Left forelimb (tissue), 1 donor: Measurements from ENCODE around the gene FOXN3.
"Not testable (repeated sequence)": the region's sequence is repeated elsewhere in the genome, so short reads cannot be mapped to it uniquely, and the experiment has no call there.

ENCODE experiments used
- DNase-seq: peaks from one replicate; pipeline ENCODE4 v3.0.0-alpha.2; 2018; ENCODE audit warnings: low spot score

The FOXN3 gene

DNA sequence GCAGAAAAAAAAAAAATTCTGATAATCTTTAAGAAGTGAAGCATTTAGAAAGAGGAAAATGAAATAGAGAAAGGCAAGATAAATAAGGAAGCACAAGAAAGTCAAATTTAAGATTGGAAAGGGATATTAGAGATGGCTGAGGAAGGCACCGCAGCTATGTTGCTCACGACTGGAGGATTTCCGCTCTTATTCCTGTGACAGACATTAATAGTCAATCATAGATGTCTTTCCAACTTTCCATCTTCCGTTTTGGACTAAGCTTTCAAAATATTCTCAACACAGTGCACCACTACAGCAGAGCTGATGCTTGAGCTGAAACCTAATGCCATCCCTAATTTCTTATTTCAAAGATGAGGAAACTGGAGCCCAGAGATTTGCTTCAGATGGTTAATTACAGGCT lies 290.6 kb downstream of the FOXN3 start:
- no peak for DNase-seq

DNA sequence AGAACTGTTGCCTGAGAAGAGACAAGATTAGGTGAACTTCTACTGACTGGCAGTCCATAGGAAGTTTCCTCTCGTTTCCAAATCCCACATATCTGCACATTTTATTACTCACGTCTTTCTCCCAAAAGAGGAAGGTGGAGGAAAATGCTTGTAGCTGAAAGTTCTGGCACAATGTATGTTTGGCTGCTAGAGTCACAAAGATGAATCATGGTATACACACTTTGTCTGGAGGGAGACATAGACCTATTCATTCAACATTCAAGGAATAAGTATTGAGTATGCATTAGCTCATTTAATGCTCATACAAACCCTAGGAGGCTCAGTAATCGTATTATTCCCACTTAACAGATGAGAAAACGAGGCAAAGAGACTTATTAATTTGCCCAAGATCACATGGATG lies 291.8 kb downstream of the FOXN3 start:
- DNase-seq: no peak

DNA sequence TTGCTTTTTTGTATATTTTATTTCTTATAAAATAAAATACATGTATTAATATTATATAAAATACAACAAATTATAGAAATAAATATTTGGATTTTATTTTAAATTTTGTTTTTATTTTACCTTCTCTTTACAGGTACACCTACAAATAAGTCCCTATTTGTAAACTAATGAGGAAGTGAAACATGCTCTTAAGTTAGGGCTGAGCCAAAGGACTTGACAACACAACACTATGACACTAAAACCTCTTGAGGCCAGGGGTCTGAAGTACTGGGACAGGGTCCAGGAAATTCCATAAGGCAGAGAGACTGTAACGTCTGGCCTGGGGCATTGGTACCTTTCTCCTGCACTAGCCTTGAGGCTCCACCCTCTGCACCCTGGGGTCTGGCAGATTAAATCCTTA lies 293.2 kb downstream of the FOXN3 start:
- DNase-seq: no peak

DNA sequence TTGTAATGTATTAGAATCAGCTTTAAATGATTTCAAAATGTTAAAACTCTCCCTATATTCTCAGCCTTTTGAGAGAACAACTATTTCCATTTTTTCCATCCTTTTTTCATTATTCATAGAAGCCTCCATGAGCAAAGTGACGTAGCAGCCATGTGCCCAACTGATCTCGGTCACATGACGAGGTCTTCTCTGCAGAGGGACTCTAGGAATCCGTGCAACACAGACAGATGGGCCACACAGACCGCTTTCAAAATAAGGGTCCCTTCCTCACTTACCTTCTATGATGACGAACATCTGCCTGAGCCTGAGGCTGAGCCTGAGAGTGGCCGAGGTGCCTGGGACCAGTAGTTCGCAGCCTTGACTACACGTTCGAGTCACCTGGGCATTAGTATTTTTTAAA lies 293.8 kb downstream of the FOXN3 start:
- DNase-seq: no peak

DNA sequence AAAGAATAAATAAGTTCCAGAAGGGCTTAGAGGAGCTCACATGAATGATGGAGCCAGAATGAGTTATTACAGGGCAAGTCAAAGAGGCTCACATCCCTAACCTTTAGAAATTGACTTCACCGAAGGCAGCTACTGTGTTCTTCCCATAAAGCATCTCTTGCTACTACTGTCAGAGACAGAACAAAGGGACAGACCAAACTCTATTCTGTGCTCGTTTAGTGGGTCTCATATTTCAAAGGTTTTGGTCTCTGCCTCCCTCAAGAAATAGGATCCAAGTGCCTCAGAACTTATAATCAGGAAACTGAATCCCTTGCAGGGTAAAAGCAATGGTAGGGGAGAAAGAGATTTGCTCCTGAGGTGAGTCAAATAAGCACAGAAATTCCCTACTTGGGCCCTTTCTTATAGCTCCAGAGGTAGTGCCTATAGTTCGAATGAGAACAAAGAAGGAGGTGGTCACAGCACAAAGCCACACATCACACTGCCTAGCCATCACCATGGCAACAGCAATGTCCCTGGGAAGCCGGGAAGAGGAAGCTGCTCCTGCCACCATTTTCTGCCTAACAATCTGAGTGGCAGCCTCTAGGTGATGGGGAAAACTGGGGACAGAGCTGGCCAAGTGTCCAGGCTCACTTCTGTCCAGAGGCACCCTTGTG lies 294.9 kb downstream of the FOXN3 start:
- DNase-seq: no peak

DNA sequence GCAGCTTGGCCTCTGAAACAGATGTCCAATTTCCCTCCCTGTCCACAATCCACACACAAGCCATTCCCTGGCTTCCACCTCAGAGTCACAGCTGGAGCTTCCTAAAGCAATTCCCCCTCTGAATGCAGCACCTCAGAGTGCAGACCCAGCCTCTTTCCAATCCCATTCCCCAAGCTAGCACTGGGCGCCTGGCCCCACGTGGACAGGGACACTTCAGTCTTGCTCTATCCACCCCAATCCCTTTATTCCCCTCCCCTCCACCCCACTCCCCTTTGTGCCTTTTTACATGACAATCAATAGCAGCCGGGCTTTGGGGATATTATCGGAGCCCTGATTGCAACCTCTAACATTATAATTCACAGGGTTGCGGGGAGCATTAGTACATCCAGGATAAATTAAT lies 300.0 kb downstream of the FOXN3 start:
- DNase-seq: no peak

DNA sequence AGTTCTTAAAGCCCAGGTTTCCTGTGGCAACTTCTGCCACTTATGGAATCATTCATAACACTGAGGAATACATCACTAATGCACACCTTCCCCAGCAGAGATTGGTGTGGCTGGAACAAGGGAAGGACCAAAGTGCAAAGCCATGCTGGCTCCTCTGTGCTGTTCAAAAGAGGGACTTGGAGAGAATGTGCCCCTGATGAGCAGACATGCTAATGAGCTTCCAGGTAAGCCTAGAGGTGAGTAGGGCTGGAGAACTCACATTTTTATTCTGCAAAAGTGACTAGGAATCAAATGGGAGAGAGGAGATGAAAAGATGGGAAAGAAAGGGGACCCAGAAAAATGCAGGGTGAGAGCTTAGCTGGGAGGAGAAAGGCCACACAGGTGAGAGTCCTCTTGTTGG lies 302.9 kb downstream of the FOXN3 start:
- no peak for DNase-seq

DNA sequence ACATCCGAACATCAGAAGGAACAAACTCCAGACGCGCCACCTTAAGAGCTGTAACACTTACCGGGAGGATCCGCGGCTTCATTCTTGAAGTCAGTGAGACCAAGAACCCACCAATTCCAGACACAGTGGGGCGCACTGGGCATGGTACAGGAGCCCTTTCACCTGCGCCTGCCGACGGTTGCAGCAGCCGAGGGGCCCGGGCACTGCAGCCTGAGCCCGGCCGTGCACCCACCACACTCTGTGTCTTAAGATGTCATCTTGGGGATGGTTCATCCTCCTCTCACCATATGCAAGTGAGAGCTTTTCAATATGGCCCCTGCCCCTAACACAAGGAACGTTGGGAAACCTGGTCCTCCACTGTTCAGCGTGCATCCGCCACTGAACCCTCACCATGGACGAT lies 304.3 kb downstream of the FOXN3 start:
- no peak for DNase-seq

DNA sequence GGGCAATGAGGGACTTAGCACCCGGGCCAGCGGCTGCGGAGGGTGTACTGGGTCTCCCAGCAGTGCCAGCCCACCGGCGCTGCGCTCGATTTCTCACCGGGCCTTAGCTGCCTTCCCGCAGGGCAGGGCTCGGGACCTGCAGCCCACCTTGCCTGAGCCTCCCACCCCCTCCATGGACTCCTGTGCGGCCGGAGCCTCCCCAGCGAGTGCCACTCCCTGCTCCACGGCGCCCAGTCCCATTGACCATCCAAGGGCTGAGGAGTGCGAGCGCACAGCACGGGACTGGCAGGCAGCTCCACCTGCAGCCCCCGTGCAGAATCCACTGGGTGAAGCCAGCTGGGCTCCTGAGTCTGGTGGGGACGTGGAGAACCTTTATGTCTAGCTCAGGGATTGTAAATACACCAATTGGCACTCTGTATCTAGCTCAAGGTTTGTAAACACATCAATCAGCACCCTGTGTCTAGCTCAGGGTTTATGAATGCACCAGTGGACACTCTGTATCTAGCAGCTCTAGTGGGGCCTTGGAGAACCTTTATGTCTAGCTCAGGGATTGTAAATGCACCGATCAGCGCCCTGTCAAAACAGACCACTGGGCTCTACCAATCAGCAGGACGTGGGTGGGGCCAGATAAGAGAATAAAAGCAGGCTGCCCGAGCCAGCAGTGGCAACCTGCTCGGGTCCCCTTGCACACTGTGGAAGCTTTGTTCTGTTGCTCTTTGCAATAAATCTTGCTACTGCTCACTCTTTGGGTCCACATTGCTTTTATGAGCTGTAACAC lies 305.1 kb downstream of the FOXN3 start:
- DNase-seq: not testable (repeated sequence)

DNA sequence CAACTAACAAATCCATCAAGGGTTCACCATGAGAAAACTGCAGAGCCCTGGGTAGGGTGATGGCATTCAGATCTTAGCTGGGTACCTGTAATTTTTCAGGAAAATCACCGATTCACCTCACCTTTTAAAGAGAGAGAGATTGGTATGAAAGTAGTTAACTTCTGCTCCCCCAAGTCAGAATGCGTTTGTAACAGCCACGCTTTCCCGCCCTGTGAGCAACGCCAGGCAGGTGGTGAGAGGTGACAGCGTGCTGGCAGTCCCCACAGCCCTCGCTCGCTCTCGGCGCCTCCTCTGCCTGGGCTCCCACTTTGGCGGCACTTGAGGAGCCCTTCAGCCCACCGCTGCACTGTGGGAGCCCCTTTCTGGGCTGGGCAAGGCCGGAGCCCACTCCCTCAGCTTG lies 305.8 kb downstream of the FOXN3 start:
- DNase-seq: not testable (repeated sequence)

DNA sequence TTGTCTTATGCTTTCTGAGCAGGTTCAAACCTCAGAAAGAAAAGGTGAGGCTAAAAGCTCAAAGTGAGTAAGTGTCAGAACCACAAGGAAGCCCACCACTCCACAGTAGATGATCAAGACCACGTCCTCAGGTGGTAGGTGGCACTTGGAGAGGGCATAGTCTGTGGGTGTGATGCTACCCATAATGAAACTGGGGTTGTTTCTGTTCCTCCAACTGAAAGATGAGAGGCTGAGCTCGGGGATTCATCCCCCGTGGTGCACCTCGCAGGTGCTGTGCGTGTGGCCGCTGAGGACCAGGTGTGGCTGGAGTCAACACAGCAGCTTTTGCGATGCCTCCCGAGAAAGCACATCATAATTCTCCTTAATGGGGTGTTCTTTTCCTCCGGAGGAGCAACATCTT lies 306.9 kb downstream of the FOXN3 start:
- DNase-seq: no peak

DNA sequence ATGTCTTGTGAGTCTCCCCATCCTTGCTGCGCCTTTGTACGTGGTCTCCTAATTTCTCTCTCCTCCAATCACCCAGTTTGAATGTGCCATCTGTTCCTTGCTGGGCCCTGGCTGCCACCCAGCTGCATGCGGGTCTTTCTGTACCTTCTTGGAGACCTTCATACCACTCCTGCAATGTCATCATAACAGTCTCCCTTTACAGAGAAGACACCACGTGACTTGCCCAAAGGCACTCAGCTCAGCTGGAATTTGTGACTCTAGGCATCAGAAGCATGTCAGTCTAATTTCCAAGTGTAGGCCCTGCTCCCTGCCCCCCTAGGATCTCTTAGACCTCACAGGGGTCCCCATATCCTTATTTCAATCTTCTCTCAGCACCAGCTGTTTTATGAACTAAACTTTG lies 308.4 kb downstream of the FOXN3 start:
- DNase-seq: no peak

DNA sequence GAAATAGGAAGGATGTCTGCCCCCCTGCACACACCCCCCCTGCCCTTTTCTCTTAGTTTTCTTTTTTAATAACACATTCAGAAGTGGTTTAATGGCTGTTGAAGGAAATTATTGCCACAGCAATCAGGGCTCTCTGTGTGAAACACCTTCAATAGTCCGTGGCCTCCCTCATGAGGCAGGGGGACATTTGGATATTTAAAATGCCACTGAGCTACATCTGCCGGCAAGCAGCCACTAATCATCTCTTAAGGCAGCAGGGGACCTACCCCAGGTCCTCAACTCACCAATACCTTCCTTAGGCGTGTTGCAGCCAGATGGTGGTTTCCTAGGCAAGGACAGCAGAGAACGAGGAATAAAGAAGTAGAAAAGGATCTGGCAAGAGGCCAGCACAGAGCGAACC lies 309.4 kb downstream of the FOXN3 start:
- DNase-seq: no peak
